Stimulated activated CD8-positive, alpha-beta memory T cell treated with anti-CD3 and anti-CD28 coated beads, Interleukin-7, amount 100 ng/mL, for 1 hour (primary cell): Measurements from ENCODE around the gene CSNK1D.

Experiments
- DNase-seq, 2 donors: peaks; one replicate each; pipeline ENCODE4 v3.0.0-alpha.2; 2020; ENCODE audit warnings: low read depth in 2 of 2

Gene CSNK1D

DNA sequence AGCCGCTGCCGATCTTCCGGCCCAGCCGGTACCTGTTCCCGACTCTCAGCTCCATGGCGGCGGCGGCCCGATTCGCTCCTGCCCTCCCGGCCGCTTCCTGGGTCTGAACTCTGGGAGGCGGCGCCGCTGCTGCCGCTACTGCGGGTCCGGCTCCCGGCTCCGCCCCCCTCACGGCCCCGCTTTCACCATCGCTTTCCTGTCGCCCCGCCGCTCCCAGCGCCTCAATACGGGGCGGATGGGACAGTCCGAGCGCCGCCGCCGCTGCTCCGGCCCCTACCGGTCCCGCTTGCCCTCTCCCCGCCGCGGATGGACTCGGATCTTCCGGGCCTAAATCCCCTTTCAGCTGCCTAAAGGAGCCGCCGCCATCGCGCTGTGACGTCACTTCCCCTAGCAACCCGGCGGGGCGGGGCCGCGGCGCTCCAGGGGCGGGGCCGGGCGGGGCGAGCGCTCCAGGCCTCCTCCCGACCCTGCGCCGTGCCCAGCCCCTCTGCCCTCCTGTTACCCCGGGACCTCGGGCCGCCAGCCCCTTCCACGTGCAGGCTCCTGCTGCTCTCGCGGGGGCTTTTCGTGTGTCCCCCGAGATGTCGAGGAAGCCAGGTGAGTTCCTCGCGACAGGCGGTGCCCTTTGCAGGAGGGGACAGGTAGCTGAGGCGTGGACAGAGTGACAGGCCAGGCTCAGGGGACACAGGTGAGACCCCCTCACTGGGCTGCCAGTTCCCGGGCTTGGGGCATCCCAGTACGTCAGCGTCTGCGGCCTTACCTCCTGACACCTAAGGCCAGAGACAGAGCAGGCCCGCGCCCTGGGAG, at the start of gene CSNK1D:
Gene CSNK1D, minus strand, starts transcription at position 374 of the 807 bp plus-strand sequence. Its CDS starts 319 bp downstream, at position 55.
- peak; percentile 85 to 92 for DNase-seq

DNA sequence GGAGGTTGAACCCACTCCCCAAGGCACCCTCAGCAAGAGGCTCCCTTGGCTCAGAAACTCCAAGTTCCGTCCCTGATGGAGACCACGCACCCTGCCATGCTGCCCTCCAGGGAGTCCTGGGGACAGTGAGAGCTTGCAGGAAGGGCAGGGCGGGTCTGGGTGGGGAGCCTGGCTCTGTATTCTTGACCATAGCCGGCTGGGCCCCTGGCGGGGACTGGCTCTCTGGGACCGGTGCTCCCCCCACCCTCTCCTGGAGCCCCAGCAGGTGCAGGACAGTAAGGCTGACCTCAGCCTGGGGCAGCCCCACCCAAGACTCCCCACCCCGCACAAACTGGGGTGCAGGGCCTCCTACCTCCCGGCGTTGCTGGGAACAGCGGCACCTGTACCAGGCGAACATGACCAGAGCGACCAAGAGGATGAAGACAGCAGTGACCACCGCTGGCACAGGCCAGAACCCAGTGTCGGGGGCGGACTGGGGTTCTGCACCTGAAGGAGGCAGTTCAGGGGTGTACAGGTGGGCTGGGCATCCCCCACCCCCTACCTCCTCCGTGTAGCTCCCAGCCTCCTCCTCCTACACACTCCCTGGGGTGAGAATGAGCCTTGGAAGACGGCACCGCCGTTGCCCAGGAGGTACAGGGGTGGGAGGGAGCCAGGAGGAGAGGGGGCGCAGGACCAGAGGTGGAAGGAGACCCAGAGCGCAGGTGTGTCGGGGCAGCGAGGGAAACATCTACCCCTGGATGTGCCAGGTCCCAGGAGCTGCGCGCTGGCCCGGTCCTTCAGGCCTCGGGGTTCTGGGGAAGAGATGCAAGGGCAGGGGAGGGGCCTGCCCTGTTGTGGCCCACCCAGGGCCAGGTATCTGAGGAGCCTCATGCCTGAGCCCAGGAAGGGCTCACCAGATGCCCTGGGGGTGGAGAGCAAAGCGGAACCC, 49.3 kb upstream of the CSNK1D start:
- DNase-seq: no peak

DNA sequence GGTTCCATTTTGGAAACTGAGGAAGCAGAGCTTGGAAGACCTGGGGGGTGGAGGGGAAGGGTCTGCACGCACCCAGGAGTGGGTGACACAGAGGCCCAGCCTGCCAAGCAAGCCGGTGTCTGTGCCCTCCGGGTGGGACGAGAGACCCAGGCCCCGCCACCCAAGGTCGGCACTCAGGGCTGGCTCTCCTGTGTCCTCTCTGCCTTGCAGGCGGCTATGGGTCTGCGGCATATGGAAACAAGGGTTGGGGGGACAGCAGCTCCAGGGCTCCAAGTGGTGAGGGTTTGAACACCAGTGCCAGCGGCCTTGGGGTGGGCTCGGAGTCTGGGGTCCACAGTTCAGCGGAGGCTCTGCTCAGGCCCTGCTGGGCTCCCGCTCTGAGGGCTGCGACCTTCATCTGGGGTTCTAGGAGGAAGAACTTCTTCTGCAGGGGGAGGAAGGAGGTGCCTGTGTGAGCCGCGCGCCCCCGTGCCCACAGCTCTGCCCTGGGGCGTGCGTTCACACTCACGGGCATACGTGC, 48.5 kb upstream of the CSNK1D start:
- no peak for DNase-seq

DNA sequence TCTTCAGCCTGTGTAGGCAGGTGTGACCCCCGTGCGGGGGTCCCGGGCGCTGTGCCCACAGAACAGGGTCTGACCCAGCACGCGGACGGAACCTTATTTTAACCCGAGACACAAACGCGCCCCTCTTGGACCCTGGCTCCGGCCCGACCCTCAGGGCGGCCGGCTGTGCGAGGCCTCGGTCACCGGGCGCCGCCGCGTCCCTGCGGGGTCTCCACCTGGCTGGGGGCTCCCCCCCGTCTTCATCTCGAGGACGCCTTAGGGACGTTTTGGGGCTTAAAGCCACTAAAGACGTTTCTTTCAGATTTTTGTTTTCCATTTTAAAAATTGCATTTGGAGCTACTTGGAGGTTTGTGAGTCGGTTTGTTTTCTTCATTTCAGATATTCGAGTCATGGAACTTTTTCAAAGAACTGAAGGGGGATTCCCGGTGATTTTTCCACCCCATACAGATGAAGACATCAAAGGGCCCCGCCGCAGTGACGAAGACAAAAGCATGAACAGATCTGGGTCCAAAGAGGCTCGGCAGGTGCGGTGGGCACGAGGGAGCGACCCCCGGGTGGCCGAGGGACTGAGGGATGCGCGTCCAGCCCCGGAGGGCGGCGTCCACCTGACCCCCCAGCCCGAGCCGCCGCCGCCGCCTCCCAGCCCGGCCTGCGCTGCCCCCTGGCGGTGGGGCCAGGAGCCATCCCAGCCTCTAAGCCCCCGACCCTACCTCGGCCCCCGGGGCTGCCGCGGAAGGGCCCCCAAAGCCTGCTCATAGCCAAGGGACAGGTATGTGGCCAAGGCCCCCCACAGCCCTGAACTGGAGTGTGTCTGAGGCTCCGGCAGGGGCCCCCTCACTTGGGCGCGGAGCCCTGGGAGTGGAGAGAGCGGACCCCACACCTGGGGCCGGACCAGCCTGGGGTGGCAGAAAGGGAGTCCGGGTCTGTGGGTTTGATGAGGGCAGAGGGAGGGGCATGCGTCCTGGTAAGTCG, 47.7 kb upstream of the CSNK1D start:
- DNase-seq: peak; percentile 45 to 62

DNA sequence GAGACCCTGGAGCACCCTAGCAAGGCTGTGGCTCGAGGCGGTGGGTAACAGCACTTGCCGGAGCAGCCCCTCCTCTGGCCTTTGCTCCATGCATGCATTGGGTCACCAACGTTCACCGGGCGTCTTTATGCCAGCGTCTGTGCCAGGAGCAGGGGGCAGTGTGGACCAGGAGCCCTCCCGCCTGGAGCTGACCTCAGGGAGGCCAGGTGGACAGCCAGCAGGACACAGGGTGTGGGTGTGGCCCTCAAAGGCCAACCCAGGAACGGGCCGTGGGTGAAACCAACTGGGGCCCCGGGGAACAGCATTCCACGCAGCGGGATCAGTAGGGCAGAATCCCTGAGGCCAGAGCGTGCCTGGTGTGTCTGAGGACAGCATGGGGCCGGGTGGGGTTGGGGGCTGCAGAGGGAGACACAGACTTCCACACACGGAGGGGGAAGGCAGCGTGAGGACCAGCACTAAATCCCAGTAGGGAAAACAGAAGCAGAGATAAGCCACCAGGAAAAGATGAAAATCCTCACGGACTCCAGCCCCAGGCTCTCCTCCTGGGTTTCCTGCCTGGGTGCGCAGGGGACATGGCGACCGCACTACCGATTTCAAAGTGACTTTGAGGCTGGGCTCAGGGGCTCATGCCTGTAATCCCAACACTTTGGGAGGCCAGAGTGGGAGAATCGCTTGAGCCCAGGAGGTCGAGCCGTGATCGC, 46.8 kb upstream of the CSNK1D start:
- DNase-seq: no peak

DNA sequence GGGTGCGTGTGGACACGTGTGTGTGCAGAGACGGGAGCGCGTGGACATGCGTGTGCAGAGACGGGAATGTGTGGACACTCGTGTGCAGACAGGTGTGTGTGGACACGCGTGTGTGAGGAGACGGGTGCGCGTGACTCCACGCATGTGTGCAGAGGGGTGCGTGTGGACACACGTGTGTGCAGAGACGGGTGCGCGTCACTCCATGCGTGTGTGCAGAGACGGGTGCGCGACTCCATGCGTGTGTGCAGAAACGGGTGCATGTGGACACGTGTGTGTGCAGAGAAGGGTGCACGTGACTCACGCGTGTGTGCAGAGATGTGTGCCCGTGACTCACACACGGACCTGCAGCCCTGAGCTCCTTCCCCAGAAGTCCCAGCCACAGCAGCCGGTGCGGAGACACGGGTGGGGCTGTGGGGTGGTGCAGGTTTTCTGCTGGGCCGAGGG, 46.1 kb upstream of the CSNK1D start:
- no peak for DNase-seq

DNA sequence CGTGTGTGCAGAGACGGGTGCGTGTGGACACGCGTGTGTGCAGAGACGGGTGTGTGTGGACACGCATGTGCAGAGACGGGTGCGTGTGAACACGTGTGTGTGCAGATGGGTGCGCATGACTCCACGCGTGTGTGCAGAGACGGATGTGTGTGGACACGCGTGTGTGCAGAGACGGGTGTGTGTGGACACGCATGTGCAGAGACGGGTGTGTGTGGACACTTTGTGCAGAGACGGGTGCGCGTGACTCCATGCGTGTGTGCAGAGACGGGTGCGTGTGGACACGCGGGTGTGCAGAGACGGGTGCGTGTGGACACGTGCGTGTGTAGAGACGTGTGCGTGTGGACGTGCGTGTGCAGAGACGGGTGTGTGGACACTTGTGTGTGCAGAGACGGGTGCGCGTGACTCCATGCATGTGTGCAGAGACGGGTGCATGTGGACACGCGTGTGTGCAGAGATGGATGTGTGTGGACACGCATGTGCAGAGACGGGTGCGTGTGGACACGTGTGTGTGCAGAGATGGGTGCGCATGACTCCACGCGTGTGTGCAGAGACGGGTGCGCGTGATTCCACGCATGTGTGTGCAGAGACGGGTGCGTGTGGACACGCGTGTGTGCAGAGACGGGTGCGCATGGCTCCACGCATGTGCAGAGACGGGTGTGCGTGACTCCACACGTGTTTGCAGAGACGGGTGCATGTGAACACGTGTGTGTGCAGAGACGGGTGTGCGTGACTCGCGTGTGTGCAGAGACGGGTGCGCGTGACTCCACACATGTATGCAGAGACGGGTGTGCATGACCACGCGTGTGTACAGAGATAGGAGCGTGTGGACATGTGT, 45.5 kb upstream of the CSNK1D start:
- no peak for DNase-seq

DNA sequence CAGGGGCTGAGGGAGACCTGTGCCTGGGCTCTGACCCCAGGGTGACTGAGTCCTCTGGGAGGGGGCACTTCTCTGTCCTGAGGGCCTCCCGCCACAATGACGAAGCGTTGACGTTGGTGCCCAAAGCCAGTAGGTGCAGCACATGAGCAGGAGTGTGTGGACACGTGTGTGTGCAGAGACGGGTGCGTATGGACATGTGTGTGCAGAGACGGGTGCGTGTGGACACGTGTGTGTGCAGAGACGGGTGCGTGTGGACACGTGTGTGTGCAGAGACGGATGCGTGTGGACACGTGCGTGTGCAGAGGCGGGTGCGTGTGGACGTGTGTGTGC, 44.6 kb upstream of the CSNK1D start:
- no peak for DNase-seq

DNA sequence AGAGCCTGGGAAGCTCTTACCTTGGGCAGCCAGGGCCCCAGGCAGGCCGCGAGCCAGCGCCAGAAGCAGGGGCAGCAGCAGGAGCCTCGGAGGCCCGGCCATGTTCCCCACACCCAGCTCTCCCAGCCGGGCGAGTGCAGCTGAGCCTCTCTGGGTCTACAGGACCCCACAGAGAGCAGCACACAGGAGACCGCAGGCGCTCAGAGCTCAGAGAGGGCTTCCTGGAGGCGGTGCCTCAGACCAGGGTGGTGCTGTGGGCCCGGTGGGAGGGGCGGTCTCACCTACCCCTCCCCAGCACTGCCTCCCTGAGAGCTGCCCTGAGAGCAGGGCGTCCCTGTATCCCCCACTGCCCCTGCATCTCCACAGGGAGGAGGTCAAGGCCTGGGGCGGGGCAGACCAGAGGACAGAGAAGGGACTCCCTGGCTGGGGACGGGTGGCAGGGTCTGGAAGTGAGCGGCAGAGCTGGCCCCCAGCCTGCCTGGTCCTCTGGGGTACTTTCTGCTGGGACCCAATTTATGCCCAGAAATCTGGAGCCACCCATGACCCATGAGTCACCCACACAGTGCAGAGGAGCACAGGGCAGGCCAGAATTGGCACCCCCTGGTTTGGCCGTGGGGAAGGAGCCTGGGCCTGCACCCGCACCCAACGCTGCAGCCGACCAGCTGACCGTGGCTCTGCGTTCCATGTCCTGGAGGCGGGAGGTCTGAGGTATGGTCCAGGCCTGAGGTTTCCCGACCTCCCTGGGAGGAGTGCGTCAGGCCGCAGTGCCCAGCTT, 44.1 kb upstream of the CSNK1D start, which contains the start of gene CD7:
Gene CD7, minus strand, starts transcription at position 215 of the 775 bp plus-strand sequence. Its CDS starts 113 bp downstream, at position 102.
- peak in 1 of 2 donors; percentile 51 for DNase-seq

DNA sequence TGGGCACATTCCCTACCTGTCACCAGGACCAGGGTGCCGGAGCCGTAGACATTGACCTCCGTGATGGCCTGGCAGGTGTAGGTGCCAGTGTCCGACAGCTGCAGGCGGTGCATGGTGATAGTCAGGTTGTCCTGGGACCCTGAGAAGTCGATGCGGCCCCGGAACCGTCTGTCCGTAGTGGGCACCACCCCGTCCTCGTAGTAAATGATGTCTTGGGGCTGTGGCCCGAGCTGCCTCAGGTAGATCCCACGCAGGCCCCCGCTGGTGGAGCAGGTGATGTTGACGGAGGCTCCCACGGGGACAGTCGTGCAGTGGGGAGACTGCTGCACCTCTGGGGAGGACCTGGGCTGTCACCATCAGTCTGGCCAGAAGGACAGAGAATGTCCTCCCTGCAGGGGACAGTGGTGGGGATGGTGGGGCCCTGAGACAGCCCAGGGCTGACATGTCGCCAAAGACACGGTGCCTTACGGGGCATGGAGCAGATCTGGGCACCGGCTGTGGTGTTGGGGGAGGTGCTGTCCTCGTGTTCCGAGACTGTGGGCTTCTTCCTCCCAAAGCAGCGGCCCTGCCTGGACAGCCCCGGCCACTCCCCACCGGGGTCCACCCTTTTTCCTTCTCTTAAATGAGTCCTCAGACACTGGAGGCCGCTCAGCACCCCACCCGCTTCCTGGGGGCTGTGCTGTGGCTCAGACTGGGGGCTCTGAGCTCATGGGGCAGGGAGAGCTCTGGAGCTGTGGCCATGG, 43.3 kb upstream of the CSNK1D start:
- DNase-seq: no peak

DNA sequence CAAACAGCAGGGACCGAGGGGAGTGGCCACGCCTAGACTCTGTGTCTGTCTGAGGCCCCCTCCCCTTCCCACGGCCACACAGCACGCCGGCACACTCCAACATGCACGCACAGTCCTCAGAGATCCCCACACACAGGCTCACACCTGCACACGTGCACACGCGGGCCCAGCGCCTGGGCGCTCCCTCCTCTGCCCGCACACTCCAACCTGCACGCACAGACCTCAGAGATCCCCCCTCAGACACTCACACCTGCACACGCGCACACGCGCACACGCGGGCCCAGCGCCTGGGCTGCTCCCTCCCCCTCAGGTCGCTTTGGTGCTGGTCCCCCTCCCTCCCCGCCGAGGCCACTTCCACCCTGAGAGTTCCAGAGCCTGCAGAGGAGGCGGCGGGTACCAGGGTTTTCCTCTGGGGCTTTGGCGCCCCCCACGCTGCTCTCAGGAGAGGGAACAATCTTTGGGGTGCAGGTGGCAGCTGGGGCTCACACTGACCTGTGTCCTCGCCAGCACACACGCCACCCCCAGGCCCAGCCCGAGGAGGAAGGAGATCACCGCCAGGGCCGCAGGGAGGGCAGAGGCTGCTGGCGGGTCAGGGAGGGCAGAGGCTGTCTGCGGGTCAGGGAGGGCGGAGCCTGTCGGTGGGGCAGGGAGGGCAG, 42.3 kb upstream of the CSNK1D start:
- DNase-seq: no peak

DNA sequence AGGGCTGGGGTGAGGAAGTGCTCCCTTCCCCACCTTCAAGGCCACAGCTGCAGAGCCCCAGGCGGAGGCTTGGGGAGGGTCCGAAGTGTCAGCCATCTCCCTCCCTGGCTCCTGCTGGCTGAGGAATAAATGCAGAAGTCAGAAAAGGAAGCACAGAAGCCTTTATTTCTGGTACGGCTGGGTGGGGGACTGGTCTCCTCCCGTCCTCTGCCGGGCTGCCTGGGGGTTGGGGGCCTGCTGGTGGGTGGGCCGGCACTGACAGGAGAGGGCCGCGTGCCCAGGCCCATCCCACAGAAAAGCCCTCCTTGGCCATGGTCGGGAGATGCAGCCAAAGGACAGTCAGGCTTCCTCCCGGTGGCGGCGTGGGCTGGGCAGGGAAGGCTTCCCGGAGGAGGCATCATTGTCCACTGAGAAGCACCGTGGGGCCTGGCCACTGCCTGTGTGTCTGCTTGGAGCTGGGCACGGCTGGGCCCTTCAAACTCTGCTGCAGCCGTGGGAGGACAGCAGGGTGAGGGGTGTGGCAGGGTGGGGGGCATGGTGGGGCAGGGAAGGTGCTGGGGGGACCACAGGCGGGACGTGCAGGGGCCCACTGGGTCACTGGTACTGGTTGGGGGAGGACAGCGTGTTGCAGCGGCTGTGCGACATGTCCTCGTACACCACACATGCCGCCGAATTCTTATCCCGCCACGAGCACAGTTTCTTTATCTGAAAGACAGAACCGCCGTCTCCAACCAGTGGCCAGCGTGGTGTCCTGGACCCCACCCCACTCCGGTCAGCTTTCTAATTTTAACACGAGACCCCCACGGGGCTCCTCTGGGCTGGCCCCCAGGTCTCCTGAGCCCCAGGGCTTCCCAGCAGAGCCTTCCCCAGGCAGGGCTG, 41.5 kb upstream of the CSNK1D start:
- no peak for DNase-seq

DNA sequence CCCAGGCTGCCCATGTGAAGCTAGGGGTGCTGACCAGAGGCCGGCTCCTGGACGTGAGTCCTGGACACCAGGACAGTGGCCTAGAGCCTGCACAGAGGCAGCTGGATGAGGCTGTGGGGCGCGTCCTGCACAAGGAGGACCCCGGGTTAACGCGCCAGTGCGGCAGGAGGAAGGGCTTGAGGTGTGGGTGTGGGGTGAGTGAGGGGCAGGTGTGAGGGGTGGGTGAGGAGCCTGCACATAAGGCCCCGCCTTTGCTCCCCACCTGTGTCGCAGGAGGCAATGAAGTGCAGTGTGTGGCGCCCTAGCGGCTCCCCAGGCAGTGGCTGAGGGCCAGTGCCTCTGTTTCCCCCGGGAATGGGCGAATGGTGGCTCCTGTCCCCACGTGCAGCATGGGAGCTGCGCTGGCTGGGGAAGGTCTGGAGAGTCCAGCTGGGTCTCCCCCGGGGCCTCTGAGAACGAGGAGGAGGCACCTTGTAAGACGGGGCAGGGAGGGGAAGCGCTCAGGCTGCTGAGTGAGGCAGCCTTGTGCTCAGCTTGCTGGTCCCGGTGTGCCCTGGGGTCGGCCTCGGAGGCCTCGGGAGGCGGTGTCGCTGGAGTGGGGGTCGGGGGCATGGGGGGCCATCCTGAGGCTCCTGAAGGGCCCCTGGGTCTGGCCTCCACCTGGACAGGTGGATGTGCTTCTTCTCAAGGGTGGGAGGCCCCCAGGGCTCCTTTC, 40.7 kb upstream of the CSNK1D start:
- no peak for DNase-seq

DNA sequence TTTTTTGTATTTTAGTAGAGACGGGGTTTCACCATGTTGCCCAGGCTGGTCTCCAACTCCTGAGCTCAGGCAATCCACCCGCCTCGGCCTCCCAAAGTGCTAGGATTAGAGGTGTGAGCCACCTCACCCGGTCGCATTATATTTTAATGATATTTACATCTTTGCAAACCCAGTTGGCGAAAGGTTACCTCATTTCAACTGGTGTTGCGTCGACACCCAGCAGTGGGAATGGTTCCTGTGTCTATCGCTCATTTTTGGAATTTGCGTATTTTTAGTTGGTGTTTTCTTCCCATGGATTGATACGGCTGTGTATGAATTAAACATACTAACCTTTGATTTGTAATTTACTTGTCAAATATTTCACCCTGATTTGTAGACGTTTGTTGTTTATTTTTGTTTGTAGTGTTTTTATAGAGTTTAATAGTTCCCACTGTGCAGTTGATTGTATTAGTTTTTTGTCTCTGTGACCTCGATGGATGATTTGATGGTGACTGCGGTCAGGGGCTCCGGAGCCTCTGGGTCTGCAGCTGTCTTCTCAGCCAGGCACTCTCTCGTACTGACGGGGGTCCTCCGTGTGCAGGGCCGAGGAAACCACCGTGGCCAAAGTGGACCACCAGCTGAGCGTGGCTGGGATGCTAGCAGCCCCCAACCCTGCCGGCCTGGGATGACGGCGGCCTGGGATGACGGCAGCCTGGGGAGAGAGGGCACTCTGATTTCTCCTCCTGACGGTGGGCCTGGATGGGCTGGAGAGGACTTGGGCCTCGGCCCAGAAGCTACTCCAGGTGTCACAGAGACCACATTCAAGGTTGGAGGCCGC, 39.9 kb upstream of the CSNK1D start:
- DNase-seq: no peak

DNA sequence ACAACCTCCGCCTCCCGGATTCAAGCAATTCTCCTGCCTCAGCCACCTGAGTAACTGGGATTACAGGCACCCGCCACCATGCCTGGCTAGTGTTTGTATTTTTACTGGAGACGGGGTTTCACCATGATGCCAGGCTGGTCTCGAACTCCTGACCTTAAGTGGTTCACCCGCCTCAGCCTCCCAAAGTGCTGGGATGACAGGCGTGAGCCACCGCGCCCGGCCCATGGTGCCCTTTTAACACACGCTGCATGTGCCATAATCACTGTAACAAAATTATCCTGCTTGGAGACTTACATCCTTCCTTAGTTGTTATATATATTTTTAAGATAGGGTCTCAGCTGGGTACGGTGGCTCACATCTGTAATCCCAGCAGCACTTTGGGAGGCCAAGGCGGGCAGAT, 38.5 kb upstream of the CSNK1D start:
- DNase-seq: no peak
